Measurements from ENCODE around the gene PRELID3B.
A peak's percentile ranks its signal among the peaks of the same experiment; 100 is the strongest.

The PRELID3B gene

DNA sequence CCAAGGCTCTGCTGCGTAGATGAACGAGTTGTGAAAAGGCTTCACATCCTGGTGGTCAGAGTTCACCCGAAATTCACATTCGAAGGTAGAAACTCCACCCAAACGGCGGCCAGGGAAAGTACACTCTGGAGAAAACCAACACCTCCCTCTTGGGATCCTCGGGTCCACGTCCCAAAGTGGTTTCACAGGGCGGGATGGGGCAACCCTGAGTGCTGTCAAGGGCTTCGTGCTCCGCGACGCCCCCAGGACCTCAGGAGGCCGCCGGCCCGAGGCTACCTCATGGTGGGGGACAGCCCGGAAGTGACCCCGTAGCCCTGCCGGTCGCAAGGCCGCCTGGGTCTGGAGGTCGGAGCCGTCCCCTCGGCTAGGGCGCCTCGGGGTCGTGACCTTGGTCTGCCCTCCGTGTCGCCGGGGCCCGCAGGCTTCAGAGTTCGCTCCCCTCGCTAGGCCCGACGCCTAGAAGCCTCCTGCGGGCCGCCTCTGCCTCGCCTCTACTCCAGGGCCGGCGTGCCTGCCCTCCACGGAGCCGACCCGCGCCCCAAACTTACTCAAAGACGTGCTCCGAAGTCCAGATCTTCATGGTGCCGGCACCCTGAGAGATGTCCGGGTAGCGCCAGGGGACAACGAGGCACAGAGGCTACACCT lies at the start of gene PRELID3B:
PRELID3B (minus strand) TSS at position 636 of the 645 bp plus-strand sequence; CDS start at position 580, 56 bp downstream.
- DNase-seq (ENCODE audit: low spot score) = peak; percentile 38

GRCh38 chr20:59087829-59088433 lies 45.3 kb upstream of the PRELID3B start:
- DNase-seq (ENCODE audit: low spot score) = peak; percentile 79

DNA sequence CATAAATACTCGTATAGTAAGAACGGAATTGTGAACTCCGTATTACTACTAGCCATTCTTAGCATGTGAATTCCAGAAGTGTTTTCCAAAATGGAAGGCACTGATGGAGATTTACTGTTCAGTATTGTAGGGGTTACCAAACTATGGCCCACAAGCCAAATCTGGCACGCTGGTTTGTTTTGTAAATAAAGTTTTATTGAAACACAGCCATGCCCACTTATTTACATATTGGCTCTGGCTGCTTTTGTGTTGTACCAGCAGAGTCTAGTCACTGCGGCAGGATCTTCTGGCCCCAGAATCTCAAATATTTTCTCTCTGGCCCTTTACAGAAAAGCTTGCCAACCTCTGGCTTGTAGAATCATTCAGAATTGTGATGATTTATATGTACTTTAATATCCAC lies 44.3 kb upstream of the PRELID3B start:
- no peak for DNase-seq (ENCODE audit: low spot score)

DNA sequence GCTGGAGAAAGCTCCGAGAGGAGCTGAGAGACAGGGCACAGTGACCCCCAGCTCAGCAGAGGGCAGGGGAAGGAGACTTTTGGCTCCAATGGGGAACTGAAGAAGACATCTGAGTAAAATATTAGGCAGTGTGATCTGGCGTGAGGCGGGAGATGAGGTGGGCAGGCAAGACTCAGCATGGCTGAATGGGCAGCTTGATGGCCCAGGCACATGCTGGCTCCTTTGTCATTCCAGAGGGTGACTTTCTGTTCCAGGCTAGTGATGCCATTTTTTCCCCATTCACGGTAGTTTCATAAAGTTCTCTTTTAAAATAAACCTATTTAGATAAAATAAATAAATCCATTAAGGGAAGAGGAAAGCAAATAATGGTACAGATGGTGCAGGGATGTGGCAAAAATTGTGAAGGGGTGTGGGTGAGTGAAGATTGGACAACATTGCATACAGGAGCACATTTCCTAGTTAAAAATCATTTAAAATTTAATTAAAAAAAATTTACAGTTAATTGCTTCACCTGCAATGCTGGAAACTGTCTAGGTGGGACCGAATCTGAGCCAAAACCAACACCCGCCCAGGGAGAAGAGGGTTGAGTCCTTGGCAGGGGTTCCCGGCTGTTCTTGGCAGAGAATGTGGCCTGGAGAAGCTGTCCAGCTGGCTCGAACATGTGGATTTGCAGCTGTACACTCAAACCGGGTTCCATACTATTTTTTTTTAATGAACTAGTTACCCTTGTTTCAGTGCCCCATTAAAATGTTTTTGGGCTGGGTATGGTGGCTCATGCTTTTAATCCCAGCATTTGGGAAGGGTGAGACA lies 41.7 kb upstream of the PRELID3B start:
- DNase-seq (ENCODE audit: low spot score) = no peak

- DNase-seq (ENCODE audit: low spot score) = peak; percentile 71
These were observed 40.4 kb upstream of the PRELID3B start for GRCh38 chr20:59082981-59083380.

GRCh38 chr20:59082077-59082740 lies 39.6 kb upstream of the PRELID3B start:
- no peak for DNase-seq (ENCODE audit: low spot score)

GRCh38 chr20:59081036-59081435 lies 38.5 kb upstream of the PRELID3B start:
- no peak for DNase-seq (ENCODE audit: low spot score)

GRCh38 chr20:59078231-59078630 lies 35.6 kb upstream of the PRELID3B start:
- no peak for DNase-seq (ENCODE audit: low spot score)

GRCh38 chr20:59077705-59078104 lies 35.1 kb upstream of the PRELID3B start:
- no peak for DNase-seq (ENCODE audit: low spot score)

DNA sequence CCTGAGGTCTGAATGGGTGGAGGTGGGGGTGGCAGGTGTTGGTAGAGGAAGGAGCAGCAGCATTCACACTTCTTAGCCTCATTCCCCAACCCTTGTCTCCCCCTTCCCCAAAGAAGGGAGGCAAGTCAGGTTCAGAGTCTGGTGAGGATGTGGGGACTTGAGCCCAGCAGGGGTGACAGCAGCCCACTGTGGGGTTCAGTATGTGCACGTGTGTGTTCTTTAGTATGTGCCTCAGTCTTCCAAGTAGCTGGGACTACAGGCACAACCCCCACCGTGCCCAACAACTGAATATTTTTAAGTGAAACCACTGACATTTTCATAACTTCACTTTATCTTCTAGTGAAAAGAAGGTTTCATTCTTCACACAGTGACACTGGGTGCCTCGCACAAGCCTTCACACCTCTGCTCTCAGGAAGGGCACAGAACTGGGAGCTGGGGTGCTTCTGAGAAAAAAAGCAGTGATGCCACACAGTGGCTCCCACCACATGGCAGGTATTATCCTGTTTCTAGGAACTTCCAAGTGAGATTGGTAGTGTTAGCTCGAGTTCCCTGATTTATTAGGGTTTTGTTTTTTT lies 33.4 kb upstream of the PRELID3B start:
- no peak for DNase-seq (ENCODE audit: low spot score)

DNA sequence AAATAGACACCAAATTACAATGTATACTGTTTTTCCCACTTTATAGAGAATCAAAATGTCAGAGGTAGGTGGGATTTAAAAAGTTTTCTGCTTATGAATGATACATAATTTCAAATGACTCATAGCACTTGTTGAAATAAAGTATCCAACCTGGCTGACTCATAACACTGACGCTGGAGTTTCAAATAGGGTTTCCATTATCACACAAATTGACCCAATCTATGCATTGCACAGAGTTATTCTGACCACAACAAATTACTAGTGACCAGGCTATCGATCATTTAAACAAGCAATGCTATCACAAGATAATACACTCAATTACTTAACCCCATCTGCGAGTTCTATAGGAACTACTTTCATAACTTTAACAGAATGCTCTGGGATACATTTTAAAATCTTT lies 31.9 kb upstream of the PRELID3B start:
- no peak for DNase-seq (ENCODE audit: low spot score)

- no peak for DNase-seq (ENCODE audit: low spot score)
These were observed 31.0 kb upstream of the PRELID3B start for GRCh38 chr20:59073582-59073981.

DNA sequence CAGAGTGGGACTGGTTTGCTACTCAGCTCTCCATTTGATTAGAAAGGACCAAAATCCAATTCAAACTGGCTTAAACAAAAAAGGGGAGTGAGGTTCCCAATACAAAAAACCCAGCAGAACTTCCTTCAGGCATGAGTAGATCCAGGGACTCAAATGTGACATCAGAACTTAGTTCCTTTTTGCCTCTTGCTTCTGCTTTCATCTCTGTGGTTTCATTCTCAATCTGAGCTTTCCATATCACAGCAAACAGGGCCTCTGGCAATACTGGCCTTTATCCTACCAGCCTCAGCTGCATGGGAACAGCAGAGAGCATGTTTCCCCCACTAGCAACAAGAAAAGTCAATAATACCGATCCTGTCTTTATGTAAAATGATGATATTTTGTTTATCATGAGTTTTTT lies 28.6 kb upstream of the PRELID3B start:
- DNase-seq (ENCODE audit: low spot score) = no peak

DNA sequence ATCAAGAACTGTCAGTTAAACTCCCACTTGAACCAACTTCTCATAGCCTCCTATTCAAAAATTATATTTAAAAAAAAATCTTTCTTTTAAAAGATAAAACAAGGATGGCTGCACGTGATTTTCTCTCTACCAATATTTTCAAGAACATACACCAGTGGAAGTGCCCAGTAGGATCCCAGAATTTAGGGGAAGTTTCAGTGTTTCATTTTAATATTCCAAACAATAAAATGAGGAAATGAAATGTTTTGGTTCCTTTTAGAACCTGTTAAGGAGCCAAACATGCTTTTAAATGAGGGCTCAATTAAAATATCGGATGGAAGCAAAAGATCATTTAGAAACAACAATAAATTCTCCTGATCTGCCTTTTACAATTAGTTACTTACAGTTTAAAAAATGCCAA lies 26.4 kb upstream of the PRELID3B start:
- no peak for DNase-seq (ENCODE audit: low spot score)

DNA sequence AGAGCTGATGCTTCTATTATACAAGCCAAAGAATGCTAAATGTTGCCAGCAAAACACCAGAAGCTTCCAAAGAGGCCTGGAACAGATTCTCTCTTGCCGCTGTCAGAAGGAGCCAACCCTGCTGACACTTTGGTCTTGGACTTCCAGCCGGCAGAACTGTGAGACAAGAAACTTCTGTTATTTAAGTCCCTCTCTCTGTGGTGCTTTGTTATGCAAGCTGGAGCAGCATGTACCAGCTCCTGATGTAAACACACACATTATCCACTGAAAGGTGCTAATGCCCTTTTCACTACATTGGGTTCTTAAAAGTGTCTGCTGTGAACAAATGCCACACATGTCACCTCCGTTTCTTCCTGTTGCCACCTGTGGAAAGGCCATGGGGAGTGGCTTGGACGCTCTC lies 25.9 kb upstream of the PRELID3B start:
- no peak for DNase-seq (ENCODE audit: low spot score)

- no peak for DNase-seq (ENCODE audit: low spot score)
These were observed 21.7 kb upstream of the PRELID3B start for GRCh38 chr20:59064214-59064722.

DNA sequence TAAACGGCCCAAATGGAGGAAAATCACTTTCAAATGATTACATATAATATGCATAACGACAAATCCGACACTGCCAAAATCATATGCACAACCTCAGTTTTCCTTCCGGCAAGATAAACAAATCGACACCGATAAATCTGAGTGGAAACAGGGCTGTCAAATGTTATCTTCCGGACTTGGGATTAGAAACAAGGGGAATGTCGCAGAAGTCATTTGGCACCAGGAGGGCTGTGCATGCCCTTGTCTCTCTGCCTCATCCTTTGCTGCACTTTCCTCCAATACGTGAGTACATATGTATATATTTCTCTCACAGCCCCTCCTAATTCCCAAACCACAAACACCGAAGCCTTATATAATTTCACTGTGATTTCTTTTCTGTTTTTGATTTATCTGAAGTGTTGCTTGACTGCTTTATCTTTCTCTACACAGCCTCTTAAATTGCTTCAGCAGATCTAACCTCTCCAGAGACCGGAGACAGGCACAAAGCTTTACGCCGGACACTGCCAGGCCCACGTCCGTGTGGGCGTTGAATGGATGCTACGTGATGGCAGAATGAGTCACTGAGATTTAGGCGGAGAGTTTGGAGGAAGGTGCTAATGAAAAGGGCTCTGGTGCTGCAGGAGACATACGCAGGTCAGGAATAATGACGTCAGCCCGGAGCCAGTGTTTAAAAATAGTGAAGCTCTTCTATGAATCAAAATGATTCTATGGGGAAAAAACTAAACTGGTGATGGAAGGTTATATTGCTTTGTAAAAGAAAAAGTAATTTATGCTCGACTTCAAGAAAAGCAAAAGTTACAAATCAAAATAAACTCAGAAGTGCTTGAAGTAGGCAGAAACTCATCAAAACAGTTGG lies 21.0 kb upstream of the PRELID3B start:
- DNase-seq (ENCODE audit: low spot score) = no peak

DNA sequence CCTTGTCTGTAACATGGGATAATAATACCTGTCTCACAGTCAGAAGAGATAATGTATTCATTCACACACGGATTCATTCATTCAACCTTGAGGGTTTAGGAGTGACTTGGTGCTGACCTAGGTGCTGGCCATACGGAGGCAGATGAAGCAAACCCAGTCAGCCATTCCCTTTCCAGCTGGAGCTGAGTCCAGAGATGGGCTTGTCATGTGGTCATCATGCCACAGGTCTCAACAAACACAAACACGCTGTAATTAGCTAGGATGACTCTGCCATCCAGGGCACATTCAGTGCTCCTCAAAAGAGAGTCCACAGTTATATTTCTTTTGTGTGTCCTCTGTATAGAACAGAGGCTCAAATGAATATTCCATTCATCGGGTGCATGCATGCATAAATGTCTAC lies 19.5 kb upstream of the PRELID3B start:
- DNase-seq (ENCODE audit: low spot score) = no peak

GRCh38 chr20:59055302-59055701 lies 12.7 kb upstream of the PRELID3B start:
- peak; percentile 20 for DNase-seq (ENCODE audit: low spot score)

DNA sequence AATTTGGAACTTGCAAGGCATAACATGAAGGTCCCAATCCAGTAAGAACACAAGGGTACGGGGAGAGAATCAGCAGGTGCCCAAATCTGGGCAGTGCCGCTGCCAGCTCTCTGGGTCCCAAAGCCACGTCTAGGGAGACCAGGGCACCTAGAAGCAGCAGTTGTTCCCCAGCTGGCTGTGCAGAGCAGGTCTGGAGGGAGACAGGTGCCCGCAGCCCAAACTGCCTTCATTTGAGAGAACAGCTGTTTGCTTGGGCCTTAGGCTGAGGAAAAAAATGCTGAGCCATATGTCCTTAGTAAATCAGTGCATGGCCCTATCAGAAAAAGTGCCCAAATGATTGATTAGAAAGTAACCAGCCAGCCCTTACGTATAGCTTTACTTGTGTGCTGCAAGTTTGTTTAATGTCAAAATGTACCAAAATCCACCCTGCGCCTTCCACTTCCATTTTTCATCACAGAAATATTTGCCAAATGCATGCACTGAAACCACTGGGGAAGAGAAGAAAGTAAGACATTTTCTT lies 9.1 kb upstream of the PRELID3B start:
- no peak for DNase-seq (ENCODE audit: low spot score)

GRCh38 chr20:59050437-59050836 lies 7.9 kb upstream of the PRELID3B start:
- no peak for DNase-seq (ENCODE audit: low spot score)

Data from GM03348 (cell line).